Prostate gland (tissue), 2 donors: ENCODE results near the gene GPX4.

Source experiments
- CTCF ChIP-seq, 4 experiments: fragments of 200-600 bp in 2 of 4; fragments of 450-650 bp in 2 of 4; sonication (generic) in 2 of 4; IDR thresholded peaks; 1 replicate in 3 of 4; 2 replicates in 1 of 4; pipeline ENCODE4 v1.5.1; 2016 to 2019; ENCODE audit warnings: antibody characterized with exemption in 4 of 4, mild to moderate bottlenecking in 2 of 4, moderate library complexity in 2 of 4
- POLR2A ChIP-seq: fragments of 450-650 bp; IDR thresholded peaks from one replicate; pipeline ENCODE4 v1.6.1; 2016; ENCODE audit warnings: antibody characterized with exemption, mild to moderate bottlenecking

GRCh38 chr19:1123885-1124677, 20.3 kb downstream of the GPX4 start:
- TF ChIP-seq CTCF (IDR thresholded peaks at IDR 0.05) (no peak), POLR2A (no peak)
